ENCODE results near the gene RNF4. TPM values are rescaled to one million over a fixed set of nuclear protein-coding genes. Genes with fewer than 3 reads are reported as not detected.

The RNF4 gene
- total RNA-seq, 2 donors from 2014 or later, result 29.0 to 29.3 TPM

GRCh38 chr4:2432004-2432403, 36.9 kb upstream of the RNF4 start:
- peaks cover 3% of the 10 kb centered on the region for H3K4me1 ChIP-seq
- no peaks in the 10 kb centered on the region for H3K9me3 ChIP-seq
- H3K4me3 ChIP-seq, result no peak overlapping the region
- H3K36me3 ChIP-seq (replicated peaks in 1 of 2; ENCODE audit: insufficient read depth in 1 of 2, low read depth in 2 of 2), result no peaks in the 10 kb centered on the region
- TF ChIP-seq, protein P1, sequence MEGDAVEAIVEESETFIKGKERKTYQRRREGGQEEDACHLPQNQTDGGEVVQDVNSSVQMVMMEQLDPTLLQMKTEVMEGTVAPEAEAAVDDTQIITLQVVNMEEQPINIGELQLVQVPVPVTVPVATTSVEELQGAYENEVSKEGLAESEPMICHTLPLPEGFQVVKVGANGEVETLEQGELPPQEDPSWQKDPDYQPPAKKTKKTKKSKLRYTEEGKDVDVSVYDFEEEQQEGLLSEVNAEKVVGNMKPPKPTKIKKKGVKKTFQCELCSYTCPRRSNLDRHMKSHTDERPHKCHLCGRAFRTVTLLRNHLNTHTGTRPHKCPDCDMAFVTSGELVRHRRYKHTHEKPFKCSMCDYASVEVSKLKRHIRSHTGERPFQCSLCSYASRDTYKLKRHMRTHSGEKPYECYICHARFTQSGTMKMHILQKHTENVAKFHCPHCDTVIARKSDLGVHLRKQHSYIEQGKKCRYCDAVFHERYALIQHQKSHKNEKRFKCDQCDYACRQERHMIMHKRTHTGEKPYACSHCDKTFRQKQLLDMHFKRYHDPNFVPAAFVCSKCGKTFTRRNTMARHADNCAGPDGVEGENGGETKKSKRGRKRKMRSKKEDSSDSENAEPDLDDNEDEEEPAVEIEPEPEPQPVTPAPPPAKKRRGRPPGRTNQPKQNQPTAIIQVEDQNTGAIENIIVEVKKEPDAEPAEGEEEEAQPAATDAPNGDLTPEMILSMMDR (IDR thresholded peaks at IDR 0.05), result no peak
- TF ChIP-seq POLR2A (IDR thresholded peaks at IDR 0.05), result no peak
- no peak for DNase-seq
- H3K27ac ChIP-seq, result no peak overlapping the region
- no peak for ATAC-seq
- intact Hi-C loops (cut with DNase I), result no loop called here
- no peaks in the 10 kb centered on the region for H3K27me3 ChIP-seq

GRCh38 chr4:2432991-2433530, 35.8 kb upstream of the RNF4 start:
- no peak for TF ChIP-seq POLR2A (IDR thresholded peaks at IDR 0.05)
- TF ChIP-seq, protein P1 (IDR thresholded peaks at IDR 0.05), result no peak
- intact Hi-C loops (cut with DNase I), result no loop called here
- no peak overlapping the region for H3K4me3 ChIP-seq
- no peak overlapping the region for H3K27ac ChIP-seq
- DNase-seq, result no peak
- no peak for ATAC-seq
- H3K36me3 ChIP-seq (replicated peaks in 1 of 2; ENCODE audit: insufficient read depth in 1 of 2, low read depth in 2 of 2), result no peaks in the 10 kb centered on the region
- peaks cover 3% of the 10 kb centered on the region for H3K4me1 ChIP-seq
- 75 to 92% methylated on average over 16 to 20 of the region's 20 CpGs for WGBS, 2 donors
- no peaks in the 10 kb centered on the region for H3K9me3 ChIP-seq
- H3K27me3 ChIP-seq, result no peaks in the 10 kb centered on the region

- Histone ChIP-seq H3K4me1 (peaks cover 3% of the 10 kb centered on the region), H3K4me3 (no peak overlapping the region), H3K27me3 (no peaks in the 10 kb centered on the region), H3K9me3 (no peaks in the 10 kb centered on the region), H3K27ac (no peak overlapping the region), H3K36me3 (replicated peaks in 1 of 2; ENCODE audit: insufficient read depth in 1 of 2, low read depth in 2 of 2) (no peaks in the 10 kb centered on the region)
- no peak for DNase-seq
- 74% methylated on average over 23 to 29 of the region's 29 CpGs for WGBS, 2 donors
- ATAC-seq, result no peak
- TF ChIP-seq POLR2A (IDR thresholded peaks at IDR 0.05), result no peak
- TF ChIP-seq, protein P1 (IDR thresholded peaks at IDR 0.05), result no peak
- intact Hi-C loops (cut with DNase I), result no loop called here
These were observed 35.1 kb upstream of the RNF4 start for GRCh38 chr4:2433609-2434350.

DNA sequence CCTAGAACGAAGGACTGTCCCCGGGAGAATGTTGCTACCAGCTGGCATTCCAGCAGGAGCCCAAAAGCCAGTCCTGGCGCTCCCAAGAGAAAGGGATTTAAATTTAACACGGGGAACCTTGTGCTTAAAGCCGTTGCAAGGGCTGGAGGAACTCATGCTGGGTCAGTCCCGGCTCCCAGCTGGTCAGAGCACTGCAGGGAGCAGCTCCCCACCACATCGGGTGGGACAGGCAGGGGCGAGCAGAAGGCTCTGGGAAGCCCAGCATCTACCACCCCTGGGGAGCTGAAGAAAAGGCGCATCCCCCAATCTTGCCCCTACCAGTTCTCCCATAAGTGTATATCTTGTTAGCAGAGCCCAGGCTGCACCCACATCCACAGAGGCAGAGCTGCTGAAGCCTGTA, 34.5 kb upstream of the RNF4 start:
- Histone ChIP-seq H3K27ac (no peak overlapping the region), H3K36me3 (replicated peaks in 1 of 2; ENCODE audit: insufficient read depth in 1 of 2, low read depth in 2 of 2) (no peaks in the 10 kb centered on the region), H3K27me3 (no peaks in the 10 kb centered on the region), H3K4me3 (no peak overlapping the region), H3K9me3 (no peaks in the 10 kb centered on the region), H3K4me1 (peaks cover 3% of the 10 kb centered on the region)
- ATAC-seq, result no peak
- TF ChIP-seq, protein P1 (IDR thresholded peaks at IDR 0.05), result no peak
- no peak for TF ChIP-seq POLR2A (IDR thresholded peaks at IDR 0.05)
- intact Hi-C loops (cut with DNase I), result no loop called here
- 39 to 63% methylated on average over 7 to 9 of the region's 9 CpGs for WGBS, 2 donors
- DNase-seq, result no peak

DNA sequence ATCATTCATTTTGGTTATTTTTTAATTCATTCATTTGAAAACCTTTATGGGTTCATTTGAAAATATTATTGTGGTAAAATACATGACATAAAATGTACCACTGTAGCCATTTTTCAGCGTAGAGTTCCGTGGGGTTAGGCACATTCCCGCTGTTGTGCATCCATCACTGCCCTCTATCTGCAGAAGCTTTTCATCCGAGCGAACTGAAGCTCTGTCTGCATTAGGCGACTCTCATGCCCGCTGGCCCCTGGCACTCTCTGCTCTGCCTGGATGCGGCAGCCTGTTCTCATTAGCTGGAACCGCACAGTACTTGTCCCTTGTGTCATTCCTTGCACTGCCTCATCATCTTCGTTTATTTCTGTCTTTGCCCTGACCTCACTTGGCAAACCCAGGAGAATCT, 32.6 kb upstream of the RNF4 start:
- H3K4me1 ChIP-seq, result no peaks in the 10 kb centered on the region
- no peak overlapping the region for H3K27ac ChIP-seq
- no peaks in the 10 kb centered on the region for H3K27me3 ChIP-seq
- WGBS, 2 donors, result 58 to 59% methylated on average over 10 of the region's 10 CpGs
- DNase-seq, result no peak
- no peak for ATAC-seq
- H3K9me3 ChIP-seq, result no peaks in the 10 kb centered on the region
- no peak for TF ChIP-seq POLR2A (IDR thresholded peaks at IDR 0.05)
- TF ChIP-seq, protein P1 (IDR thresholded peaks at IDR 0.05), result peak in 1 of 7 experiments; percentile 2
- no peak overlapping the region for H3K4me3 ChIP-seq
- H3K36me3 ChIP-seq (replicated peaks in 1 of 2; ENCODE audit: insufficient read depth in 1 of 2, low read depth in 2 of 2), result no peaks in the 10 kb centered on the region
- intact Hi-C loops (cut with DNase I), result no loop called here

Data from body of pancreas (tissue), 4 donors.